Tibial nerve (tissue), 3 donors: ENCODE results near the gene MYH6.

ENCODE experiments used
- POLR2A ChIP-seq, 2 donors: fragments of 450-650 bp; IDR thresholded peaks; one replicate each; pipeline ENCODE4 v1.6.1; 2017; ENCODE audit warnings: antibody characterized with exemption in 2 of 2, mild to moderate bottlenecking in 2 of 2, moderate library complexity in 2 of 2
- TF ChIP-seq, protein P1 (sequence below), 5 experiments: fragments of 200-600 bp in 3 of 5; fragments of 450-650 bp in 2 of 5; sonication (generic) in 3 of 5; IDR thresholded peaks; one replicate each; pipeline ENCODE4 v1.5.1; 2016 to 2019; ENCODE audit warnings: antibody characterized with exemption in 5 of 5, mild to moderate bottlenecking in 3 of 5, moderate library complexity in 2 of 5

DNA sequence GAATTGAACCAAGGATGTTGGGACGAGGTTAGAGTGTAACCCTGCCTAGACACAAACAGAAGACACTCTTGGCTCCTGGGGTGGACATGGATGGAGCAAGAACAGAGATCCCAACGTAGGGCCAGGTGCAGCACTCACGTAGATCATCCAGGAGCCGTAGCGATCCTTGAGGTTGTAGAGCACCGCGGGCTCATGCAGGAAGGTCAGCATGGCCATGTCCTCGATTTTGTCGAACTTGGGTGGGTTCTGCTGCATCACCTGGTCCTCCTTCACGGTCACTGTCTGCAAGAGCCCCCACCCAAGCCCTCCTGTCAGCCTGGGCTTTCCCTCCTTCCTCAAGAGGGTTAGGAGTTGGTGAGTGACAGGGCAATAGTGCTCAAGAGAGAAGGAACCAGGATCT lies 24.9 kb upstream of the MYH6 start:
- TF ChIP-seq, protein P1, sequence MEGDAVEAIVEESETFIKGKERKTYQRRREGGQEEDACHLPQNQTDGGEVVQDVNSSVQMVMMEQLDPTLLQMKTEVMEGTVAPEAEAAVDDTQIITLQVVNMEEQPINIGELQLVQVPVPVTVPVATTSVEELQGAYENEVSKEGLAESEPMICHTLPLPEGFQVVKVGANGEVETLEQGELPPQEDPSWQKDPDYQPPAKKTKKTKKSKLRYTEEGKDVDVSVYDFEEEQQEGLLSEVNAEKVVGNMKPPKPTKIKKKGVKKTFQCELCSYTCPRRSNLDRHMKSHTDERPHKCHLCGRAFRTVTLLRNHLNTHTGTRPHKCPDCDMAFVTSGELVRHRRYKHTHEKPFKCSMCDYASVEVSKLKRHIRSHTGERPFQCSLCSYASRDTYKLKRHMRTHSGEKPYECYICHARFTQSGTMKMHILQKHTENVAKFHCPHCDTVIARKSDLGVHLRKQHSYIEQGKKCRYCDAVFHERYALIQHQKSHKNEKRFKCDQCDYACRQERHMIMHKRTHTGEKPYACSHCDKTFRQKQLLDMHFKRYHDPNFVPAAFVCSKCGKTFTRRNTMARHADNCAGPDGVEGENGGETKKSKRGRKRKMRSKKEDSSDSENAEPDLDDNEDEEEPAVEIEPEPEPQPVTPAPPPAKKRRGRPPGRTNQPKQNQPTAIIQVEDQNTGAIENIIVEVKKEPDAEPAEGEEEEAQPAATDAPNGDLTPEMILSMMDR (IDR thresholded peaks at IDR 0.05): no peak
- no peak for TF ChIP-seq POLR2A (IDR thresholded peaks at IDR 0.05)
